HCT116 (cell line): ENCODE measurements around the gene AXIN1. TPM values are rescaled to one million over a fixed set of nuclear protein-coding genes. Genes with fewer than 3 reads are reported as not detected.

Experiments used
- ATAC-seq: fragments of 200-7000 bp; cut with Tn5 transposase; 2 replicates; pipeline ENCODE4 v1.9.1; 2020; ENCODE audit warnings: mild to moderate bottlenecking, moderate library complexity
- BruUV-seq: library from RNA; stranded (reverse); fragments of 400-500 nt; replicated peaks from 2 replicates; lab custom pipeline; 2021; lab: Mats Ljungman, UMichigan
- CTCF ChIA-PET: fragments of 300-600 bp; sonication (Branson Sonifier 250); formaldehyde crosslinking; loops from one replicate; lab custom pipeline; 2021; ENCODE audit warnings: antibody characterized with exemption; lab: Charles Lee
- POLR2A ChIA-PET: fragments of 300-600, 350-600 bp; sonication (Branson Sonifier 250); formaldehyde crosslinking; loops from one replicate; lab custom pipeline; 2021; ENCODE audit warnings: antibody characterized with exemption; lab: Charles Lee
- RAD21 ChIA-PET, 2 experiments: fragments of 300-600 bp; sonication (Branson Sonifier 250); formaldehyde crosslinking; loops; one replicate each; lab custom pipeline; 2023; ENCODE audit warnings: low total read pairs in 2 of 2; ENCODE audit not compliant: uncharacterized antibody in 2 of 2, unreplicated experiment in 2 of 2, low non-redundant PET in 1 of 2; lab: Charles Lee
- DNase-seq: peaks from one replicate; pipeline ENCODE4 v3.0.0-alpha.2; 2010; ENCODE audit warnings: low read depth, low spot score
- H2AFZ ChIP-seq: fragments of 200-600 bp; shearing (Covaris generic), sonication (generic); 2 replicates; pipeline ENCODE4 v1.6.1; 2017; ENCODE audit warnings: low read depth, mixed run types, mixed read lengths, antibody characterized with exemption, low read length; ENCODE audit not compliant: poor library complexity, severe bottlenecking
- H3K27ac ChIP-seq: 2 replicates; pipeline ENCODE4 v1.5.1; 2012; ENCODE audit warnings: low read depth, low read length
- H3K27me3 ChIP-seq: fragments of 200-600 bp; sonication (generic); 2 replicates; pipeline ENCODE4 v1.6.1; 2016; ENCODE audit warnings: mixed run types, low read length, mixed read lengths; ENCODE audit not compliant: insufficient read depth
- H3K36me3 ChIP-seq, 2 experiments: fragments of 200-500 bp in 1 of 2; fragments of 200-600 bp in 1 of 2; sonication (Bioruptor generic) in 1 of 2; sonication (generic) in 1 of 2; 2 replicates each; pipeline versions ENCODE4 v1.5.1 to v1.6.1; 2014 to 2016; ENCODE audit warnings: low read length in 2 of 2, inconsistent platforms in 1 of 2, mixed read lengths in 1 of 2, mixed run types in 1 of 2; ENCODE audit not compliant: insufficient read depth in 2 of 2, control insufficient read depth in 1 of 2
- H3K4me1 ChIP-seq, 2 experiments: fragments of 200-600 bp in 1 of 2; sonication (generic) in 1 of 2; 2 replicates each; pipeline versions ENCODE4 v1.5.1 to v1.6.1; 2012 to 2017; ENCODE audit warnings: low read length in 2 of 2, inconsistent platforms in 1 of 2, mild to moderate bottlenecking in 1 of 2, mixed read lengths in 1 of 2, mixed run types in 1 of 2, moderate library complexity in 1 of 2; ENCODE audit not compliant: insufficient read depth in 2 of 2, control insufficient read depth in 1 of 2
- H3K4me2 ChIP-seq: fragments of 200-600 bp; sonication (generic); 2 replicates; pipeline ENCODE4 v1.6.1; 2017; ENCODE audit warnings: mixed run types, low read length, mixed read lengths
- H3K4me3 ChIP-seq, 2 experiments: fragments of 200-600 bp in 1 of 2; sonication (generic) in 1 of 2; replicated peaks in 1 of 2; 2 replicates each; pipeline ENCODE4 v1.5.1; 2011 to 2016; ENCODE audit warnings: low read length in 2 of 2, control low read depth in 1 of 2, low read depth in 1 of 2, mild to moderate bottlenecking in 1 of 2, mixed read lengths in 1 of 2, mixed run types in 1 of 2
- H3K79me2 ChIP-seq: fragments of 200-600 bp; sonication (generic); 2 replicates; pipeline ENCODE4 v1.6.1; 2017; ENCODE audit warnings: mild to moderate bottlenecking, mixed run types, low read length, moderate library complexity, mixed read lengths; ENCODE audit not compliant: insufficient read depth
- H3K9ac ChIP-seq: fragments of 200-600 bp; sonication (generic); 2 replicates; pipeline ENCODE4 v1.6.1; 2016; ENCODE audit warnings: low read length, mixed read lengths
- H3K9me2 ChIP-seq: fragments of 200-600 bp; sonication (generic), shearing (Covaris generic); 2 replicates; pipeline ENCODE4 v1.6.1; 2017; ENCODE audit warnings: mixed run types, mild to moderate bottlenecking, moderate library complexity; ENCODE audit not compliant: insufficient read depth
- H3K9me3 ChIP-seq, 2 experiments: fragments of 200-500 bp in 1 of 2; fragments of 200-600 bp in 1 of 2; sonication (Bioruptor generic) in 1 of 2; sonication (generic) in 1 of 2; 2 replicates each; pipeline ENCODE4 v1.6.1; 2014 to 2017; ENCODE audit warnings: low read length in 2 of 2, mixed read lengths in 2 of 2, inconsistent platforms in 1 of 2, low read depth in 1 of 2, mild to moderate bottlenecking in 1 of 2, mixed run types in 1 of 2, moderate library complexity in 1 of 2; ENCODE audit not compliant: control insufficient read depth in 1 of 2, insufficient read depth in 1 of 2
- H4K20me1 ChIP-seq: fragments of 200-600 bp; sonication (generic), shearing (Covaris generic); 2 replicates; pipeline ENCODE4 v1.6.1; 2017; ENCODE audit warnings: mixed run types, mild to moderate bottlenecking, moderate library complexity; ENCODE audit not compliant: insufficient read depth
- CEBPB ChIP-seq: IDR thresholded peaks from 2 replicates; pipeline ENCODE4 v1.6.1; 2012; ENCODE audit warnings: low read depth
- POLR2A ChIP-seq: IDR thresholded peaks from 2 replicates; pipeline ENCODE4 v1.7.0; 2011; ENCODE audit warnings: borderline replicate concordance; ENCODE audit not compliant: insufficient read depth, insufficient read length; ENCODE audit errors: extremely low read depth
- SP1 ChIP-seq: IDR thresholded peaks from 2 replicates; pipeline ENCODE4 v1.6.1; 2012; ENCODE audit warnings: low read depth
- intact Hi-C: fragments of 100-400 bp; cut with micrococcal nuclease; formaldehyde crosslinking; loops from 2 replicates; pipeline ENCODE4 v1.10.0; 2022
- total RNA-seq: library from RNA; stranded (reverse); gene quantifications from one replicate; pipeline ENCODE4 v1.2.1, GENCODE V29; 2021; ENCODE audit not compliant: unreplicated experiment
- TF ChIP-seq, protein P1 (sequence below): IDR thresholded peaks from 2 replicates; pipeline ENCODE4 v1.6.1; 2012; ENCODE audit warnings: low read depth

The AXIN1 gene
- total RNA-seq, 1 experiment from 2014 or later, result 20.2 TPM

DNA sequence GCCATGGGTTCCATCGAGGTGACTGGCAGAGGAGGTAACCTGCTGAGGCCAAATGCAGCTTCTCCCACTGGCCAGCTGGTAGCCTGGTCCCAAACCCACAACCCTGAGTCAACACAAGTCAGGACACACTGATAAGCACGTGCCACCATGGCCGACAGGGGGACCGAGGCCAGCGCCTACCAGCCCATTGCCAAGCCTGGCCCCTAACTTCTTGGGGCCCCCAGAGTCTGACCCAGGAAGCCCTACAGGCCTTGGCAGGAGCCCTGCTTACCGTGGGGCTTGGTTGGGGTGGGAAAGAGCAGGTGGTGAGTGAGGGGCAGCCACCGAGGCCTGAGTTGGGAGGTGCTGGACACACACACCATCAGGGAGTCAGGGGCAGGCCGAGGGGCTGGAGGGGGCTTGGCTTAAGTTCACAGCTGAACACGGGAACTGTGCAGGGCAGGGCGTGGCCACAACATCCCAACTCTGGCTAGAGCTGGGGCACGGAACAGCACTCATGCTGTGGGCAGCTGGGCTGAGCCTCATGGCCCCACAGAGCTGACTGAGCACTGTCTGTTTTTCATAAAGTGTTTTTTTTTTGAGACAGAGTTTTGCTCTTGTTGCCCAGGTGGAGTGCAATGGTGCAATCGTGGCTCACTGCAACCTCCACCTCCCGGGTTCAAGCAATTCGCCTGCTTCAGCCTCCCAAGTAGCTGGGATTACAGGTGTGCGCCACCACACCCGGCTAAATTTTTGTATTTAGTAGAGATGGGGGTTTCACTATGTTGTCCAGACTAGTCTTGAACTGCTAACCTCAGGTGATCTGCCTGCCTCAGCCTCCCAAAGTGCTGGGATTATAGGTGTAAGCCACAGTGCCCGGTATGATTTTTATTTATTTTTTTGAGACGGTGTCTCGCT is 12.3 kb upstream of the AXIN1 start:
- no peak overlapping the region for H3K27ac ChIP-seq
- BruUV-seq, result no TSS peak
- ChIA-PET POLR2A (no interaction called here), CTCF (no interaction called here), RAD21 (no interaction called here)
- intact Hi-C loops, result no loop called here
- H3K4me3 ChIP-seq, result no peak overlapping the region
- H3K36me3 ChIP-seq, result 0 out of 4 replicates have a peak, but pooled peaks cover 0 to 3% of the 10 kb centered on the region in 2 experiments
- H3K79me2 ChIP-seq, result no peaks in the 10 kb centered on the region
- H2AFZ ChIP-seq, result no peak overlapping the region
- no peak overlapping the region for H3K9ac ChIP-seq
- H3K9me3 ChIP-seq, result no peaks in the 10 kb centered on the region
- H3K4me1 ChIP-seq, result peaks cover 0 to 4% of the 10 kb centered on the region in 2 experiments; a peak in 2 of 4 replicates
- TF ChIP-seq POLR2A (no peak), CEBPB (no peak), SP1 (no peak)
- TF ChIP-seq, protein P1, sequence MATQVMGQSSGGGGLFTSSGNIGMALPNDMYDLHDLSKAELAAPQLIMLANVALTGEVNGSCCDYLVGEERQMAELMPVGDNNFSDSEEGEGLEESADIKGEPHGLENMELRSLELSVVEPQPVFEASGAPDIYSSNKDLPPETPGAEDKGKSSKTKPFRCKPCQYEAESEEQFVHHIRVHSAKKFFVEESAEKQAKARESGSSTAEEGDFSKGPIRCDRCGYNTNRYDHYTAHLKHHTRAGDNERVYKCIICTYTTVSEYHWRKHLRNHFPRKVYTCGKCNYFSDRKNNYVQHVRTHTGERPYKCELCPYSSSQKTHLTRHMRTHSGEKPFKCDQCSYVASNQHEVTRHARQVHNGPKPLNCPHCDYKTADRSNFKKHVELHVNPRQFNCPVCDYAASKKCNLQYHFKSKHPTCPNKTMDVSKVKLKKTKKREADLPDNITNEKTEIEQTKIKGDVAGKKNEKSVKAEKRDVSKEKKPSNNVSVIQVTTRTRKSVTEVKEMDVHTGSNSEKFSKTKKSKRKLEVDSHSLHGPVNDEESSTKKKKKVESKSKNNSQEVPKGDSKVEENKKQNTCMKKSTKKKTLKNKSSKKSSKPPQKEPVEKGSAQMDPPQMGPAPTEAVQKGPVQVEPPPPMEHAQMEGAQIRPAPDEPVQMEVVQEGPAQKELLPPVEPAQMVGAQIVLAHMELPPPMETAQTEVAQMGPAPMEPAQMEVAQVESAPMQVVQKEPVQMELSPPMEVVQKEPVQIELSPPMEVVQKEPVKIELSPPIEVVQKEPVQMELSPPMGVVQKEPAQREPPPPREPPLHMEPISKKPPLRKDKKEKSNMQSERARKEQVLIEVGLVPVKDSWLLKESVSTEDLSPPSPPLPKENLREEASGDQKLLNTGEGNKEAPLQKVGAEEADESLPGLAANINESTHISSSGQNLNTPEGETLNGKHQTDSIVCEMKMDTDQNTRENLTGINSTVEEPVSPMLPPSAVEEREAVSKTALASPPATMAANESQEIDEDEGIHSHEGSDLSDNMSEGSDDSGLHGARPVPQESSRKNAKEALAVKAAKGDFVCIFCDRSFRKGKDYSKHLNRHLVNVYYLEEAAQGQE, result no peak
- no peak overlapping the region for H3K4me2 ChIP-seq
- DNase-seq (no peak), ATAC-seq (no peak)
- no peaks in the 10 kb centered on the region for H3K27me3 ChIP-seq
- no peaks in the 10 kb centered on the region for H3K9me2 ChIP-seq
- no peaks in the 10 kb centered on the region for H4K20me1 ChIP-seq
